IPS-NIHi7 (cell line): ENCODE data around the gene TPD52L1.
"Not testable (repeated sequence)": the region's sequence is repeated elsewhere in the genome, so short reads cannot be mapped to it uniquely, and the experiment has no call there.

ENCODE experiments used
- DNase-seq: peaks from one replicate; pipeline ENCODE4 v3.0.0; 2012; ENCODE audit warnings: mixed read lengths; ENCODE audit errors: extremely low spot score

TPD52L1 gene

GRCh38 chr6:125140808-125141207 is 12.8 kb upstream of the TPD52L1 start:
- DNase-seq, result no peak

- no peak for DNase-seq
Observed at GRCh38 chr6:125142618-125143017, 11.0 kb upstream of the TPD52L1 start.

GRCh38 chr6:125144822-125145221 is 8.8 kb upstream of the TPD52L1 start:
- DNase-seq, result no peak

- no peak for DNase-seq
Observed at GRCh38 chr6:125149256-125150144, 4.1 kb upstream of the TPD52L1 start.

- no peak for DNase-seq
Observed at GRCh38 chr6:125151700-125152099, 1.9 kb upstream of the TPD52L1 start.

GRCh38 chr6:125154118-125154760 is 666 bp downstream of the TPD52L1 start:
- peak; percentile 31 for DNase-seq

- DNase-seq, result peak; percentile 66
Observed at GRCh38 chr6:125154761-125155135, 1.2 kb downstream of the TPD52L1 start.

- no peak for DNase-seq
Observed at GRCh38 chr6:125155344-125155743, 1.8 kb downstream of the TPD52L1 start.

GRCh38 chr6:125156496-125156895 is 2.9 kb downstream of the TPD52L1 start:
- no peak for DNase-seq

GRCh38 chr6:125157280-125157679 is 3.7 kb downstream of the TPD52L1 start:
- DNase-seq, result no peak

GRCh38 chr6:125157725-125158124 is 4.2 kb downstream of the TPD52L1 start:
- DNase-seq, result no peak

- DNase-seq, result not testable (repeated sequence)
Observed at GRCh38 chr6:125163339-125163738, 9.8 kb downstream of the TPD52L1 start.

GRCh38 chr6:125163811-125164210 is 10.2 kb downstream of the TPD52L1 start:
- DNase-seq, result no peak

GRCh38 chr6:125164696-125165095 is 11.1 kb downstream of the TPD52L1 start:
- no peak for DNase-seq

- DNase-seq, result no peak
Observed at GRCh38 chr6:125165256-125165655, 11.7 kb downstream of the TPD52L1 start.

GRCh38 chr6:125165776-125166175 is 12.2 kb downstream of the TPD52L1 start:
- DNase-seq, result no peak

GRCh38 chr6:125166711-125167110 is 13.1 kb downstream of the TPD52L1 start:
- no peak for DNase-seq

- no peak for DNase-seq
Observed at GRCh38 chr6:125167579-125167978, 14.0 kb downstream of the TPD52L1 start.

- no peak for DNase-seq
Observed at GRCh38 chr6:125169058-125169457, 15.5 kb downstream of the TPD52L1 start.

- DNase-seq, result no peak
Observed at GRCh38 chr6:125169522-125169921, 15.9 kb downstream of the TPD52L1 start.

- DNase-seq, result no peak
Observed at GRCh38 chr6:125170376-125170775, 16.8 kb downstream of the TPD52L1 start.

- no peak for DNase-seq
Observed at GRCh38 chr6:125173341-125174095, 19.9 kb downstream of the TPD52L1 start.
